ENCODE results near the gene ZNF385B.
"Not testable (repeated sequence)": the region's sequence is repeated elsewhere in the genome, so short reads cannot be mapped to it uniquely, and the experiment has no call there.

The ZNF385B gene

DNA sequence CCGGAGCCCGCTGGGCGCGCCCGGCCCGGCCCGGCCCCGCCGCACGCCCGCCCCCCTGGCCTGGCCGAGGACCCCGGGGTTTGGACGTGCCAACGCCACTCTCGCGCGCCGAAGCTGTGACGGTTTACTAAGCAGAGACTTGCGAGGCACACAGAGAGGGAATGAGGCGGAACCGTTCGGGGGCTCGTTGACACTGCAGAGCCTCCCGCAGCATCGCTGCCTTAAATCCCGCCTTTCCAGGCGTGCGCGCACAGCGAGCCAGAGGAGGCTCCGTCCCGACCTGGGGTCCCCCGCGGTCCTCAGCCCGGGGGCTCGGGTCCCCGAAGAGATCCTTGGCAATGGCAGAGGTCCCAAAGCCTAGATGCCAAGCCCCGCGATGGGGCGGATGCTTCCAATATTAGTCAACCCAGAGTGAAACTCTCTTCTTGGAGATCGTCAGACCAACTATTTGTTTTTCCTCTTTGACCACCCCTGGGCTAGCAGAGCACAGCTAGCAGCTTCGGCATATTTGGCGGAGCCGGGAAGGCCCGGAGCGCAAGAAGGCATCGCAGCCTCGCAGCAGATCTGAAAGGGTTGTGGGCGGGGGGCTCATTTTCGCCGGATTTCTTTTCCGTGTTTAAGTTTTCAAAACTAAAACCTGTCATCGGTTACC is at the start of gene ZNF385B:
Gene ZNF385B (minus strand): TSS at position 197 of the 652 bp plus-strand sequence.
- no peak for DNase-seq (ENCODE audit: low read depth, low spot score)

- no peak for DNase-seq (ENCODE audit: low read depth, low spot score)
Measured at GRCh38 chr2:179910735-179911113, 49.3 kb upstream of the ZNF385B start.

DNA sequence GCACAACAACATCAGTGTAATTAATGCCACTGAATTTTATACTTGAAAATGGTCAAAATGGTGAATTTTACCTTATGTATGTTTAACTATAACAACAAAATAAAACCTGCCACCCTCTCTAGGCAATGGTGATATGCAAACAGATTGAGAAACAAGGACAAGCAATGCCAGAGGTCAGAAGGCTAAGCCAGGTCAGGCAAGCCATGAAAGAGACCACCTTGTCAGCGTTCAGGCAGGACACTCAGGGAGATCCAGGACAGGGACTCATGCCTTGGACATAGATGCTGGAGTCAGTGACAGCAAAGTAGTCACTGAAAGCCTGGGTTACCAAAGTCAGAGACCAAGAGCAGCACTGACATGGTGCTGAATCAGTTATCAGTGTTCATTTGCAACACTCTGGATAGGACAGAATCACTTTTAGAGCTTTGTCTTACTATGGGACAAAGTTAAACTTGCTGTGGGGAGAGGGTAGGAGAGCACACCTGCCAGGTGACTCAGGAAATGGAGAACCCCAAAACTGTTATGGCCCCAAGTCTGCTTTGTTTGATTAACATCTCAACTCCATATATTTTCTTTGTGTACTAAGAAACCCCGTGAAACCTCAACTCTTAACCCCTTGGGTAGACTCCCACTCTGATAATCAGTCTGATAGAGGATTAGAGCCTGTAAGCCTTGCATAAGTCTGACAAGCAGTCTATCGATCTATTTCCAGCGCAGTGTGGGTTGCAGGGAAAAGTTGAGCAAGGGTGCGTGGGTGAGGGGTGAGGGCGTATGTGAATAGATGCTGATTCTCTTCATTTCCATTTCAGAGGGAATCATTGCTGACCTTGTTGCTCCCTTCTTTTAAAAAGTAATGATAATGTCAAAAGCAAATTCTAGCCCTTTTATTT is 48.7 kb upstream of the ZNF385B start:
- DNase-seq (ENCODE audit: low read depth, low spot score), result no peak

DNA sequence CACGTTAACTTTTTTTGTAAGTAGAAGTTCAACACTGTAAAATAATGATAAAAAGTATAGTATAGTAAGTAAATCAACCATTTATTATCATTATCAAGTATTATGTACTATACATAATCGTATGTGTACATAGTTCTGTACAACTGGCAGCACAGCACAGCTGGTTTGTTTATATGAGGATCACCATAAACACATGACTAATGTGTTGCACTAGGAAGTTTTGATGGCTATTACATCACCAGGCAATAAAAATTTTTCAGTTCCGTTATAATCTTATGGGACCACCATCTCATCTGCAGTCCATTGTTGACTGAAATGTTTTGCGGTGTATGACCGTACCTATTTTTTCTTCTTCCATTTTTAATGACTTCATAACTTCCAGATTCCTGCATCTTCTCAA is 39.2 kb upstream of the ZNF385B start:
- DNase-seq (ENCODE audit: low read depth, low spot score), result no peak

- DNase-seq (ENCODE audit: low read depth, low spot score), result no peak
Measured at GRCh38 chr2:179899666-179900065, 38.3 kb upstream of the ZNF385B start.

DNA sequence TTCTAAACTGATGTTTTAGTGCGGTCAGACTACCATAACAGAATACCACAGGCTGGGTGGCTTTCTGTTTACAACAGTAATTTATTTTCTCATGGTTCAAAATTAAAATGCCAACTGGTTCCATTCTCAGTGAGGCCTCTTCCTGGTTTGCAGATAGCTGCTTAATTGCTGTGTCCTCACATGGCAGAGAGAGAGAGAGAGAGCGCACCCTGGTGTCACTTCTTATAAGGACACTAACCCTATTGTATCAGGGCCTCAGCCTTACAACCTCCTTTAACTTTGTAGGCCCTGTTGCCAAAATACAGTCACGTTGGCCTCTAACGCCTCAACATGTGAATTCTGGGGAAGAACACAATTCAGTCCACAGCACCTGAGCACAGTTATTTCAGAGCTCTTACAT is 37.5 kb upstream of the ZNF385B start:
- no peak for DNase-seq (ENCODE audit: low read depth, low spot score)

DNA sequence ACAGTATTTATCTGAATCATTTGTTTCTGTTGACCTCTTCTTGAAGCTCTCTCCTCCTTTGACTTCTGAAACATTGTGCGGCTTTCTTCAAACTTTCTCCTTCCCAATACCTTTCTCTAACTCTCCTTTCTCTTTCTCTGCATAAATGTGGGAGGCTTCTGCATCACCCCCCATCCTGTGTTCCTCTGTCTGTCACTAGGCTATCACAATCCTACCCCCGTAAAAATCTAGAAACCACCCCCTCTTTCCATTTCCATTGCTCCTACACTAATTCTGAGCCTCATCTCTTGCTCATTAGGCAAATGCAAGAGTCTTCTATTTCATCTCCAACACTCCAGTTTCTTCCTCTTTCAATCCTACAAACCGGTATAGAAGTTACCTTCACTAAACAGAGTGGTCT is 32.2 kb upstream of the ZNF385B start:
- no peak for DNase-seq (ENCODE audit: low read depth, low spot score)

DNA sequence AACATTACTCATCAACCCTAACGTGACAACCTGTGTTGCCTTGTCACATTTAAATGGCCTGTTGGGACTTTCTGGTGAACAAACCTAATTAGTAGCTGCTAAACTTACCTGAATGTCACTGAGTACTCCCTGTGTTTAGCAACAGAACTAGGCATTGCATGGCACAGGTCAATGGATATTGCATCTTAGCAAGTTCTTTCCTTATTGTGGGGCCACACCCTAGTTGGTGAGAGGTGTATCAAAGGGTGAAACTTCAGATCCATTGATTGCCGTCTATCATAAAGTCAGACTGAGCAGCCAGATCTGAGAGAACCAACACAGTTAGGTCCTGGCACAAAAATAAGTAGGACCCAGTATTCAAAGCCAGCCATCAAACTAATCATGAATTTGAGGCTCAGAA is 29.8 kb upstream of the ZNF385B start:
- DNase-seq (ENCODE audit: low read depth, low spot score), result no peak

- no peak for DNase-seq (ENCODE audit: low read depth, low spot score)
Measured at GRCh38 chr2:179890666-179891065, 29.3 kb upstream of the ZNF385B start.

GRCh38 chr2:179888642-179889041 is 27.2 kb upstream of the ZNF385B start:
- not testable (repeated sequence) for DNase-seq (ENCODE audit: low read depth, low spot score)

DNA sequence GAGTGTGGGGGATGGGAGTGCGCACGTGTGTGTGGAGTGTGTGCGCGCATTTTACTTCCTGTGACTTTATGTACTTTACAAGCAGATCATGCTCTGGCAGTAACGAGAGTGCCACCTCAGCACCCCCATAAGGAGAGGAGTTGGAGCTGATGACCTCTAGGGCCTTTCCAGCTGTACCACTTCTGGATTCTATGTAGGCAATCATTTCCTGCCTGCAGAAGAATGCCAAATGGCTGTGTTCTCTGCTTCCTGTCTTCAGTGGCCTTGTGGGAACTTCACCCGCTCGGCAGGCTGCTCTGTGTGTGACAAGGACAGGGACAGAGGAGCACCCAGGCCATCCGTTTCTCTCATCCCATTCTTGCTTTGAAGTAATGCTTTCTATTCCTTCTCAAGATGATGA is 22.8 kb upstream of the ZNF385B start:
- no peak for DNase-seq (ENCODE audit: low read depth, low spot score)

- DNase-seq (ENCODE audit: low read depth, low spot score), result no peak
Measured at GRCh38 chr2:179882851-179883806, 21.7 kb upstream of the ZNF385B start.

DNA sequence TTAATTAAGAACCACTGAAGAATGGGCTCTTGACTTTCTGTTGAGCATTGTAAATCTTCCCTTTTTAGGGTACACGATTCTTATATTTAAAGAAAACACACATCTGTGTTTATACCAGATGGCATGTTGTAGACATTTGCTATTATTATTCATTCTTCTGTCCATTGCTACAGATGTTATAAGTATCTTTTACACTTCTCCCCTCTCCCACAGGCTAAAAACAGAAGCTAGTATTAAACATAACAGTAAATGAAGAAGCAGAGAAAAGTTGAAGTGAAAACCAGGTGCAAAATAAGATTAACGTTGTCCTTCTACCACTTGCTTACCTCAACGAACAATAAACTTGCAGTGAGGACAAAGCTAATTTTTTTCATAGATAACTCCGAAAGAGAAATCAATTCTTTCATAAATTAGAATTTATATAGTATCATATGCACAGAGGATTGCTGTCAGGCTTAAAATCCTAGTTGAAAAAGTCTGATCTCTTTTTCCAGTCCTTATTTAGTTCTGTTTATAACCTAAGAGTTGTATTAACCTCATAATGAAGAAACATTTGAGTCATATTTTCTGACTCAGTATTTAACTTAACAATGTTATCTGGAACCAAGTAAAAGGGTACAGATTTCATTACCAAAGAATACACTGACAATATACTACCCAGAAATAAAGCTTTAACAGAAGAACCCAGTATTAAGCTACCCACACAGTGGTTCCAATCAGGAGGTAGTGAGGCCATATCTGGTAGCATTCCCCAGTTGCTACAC is 16.4 kb upstream of the ZNF385B start:
- no peak for DNase-seq (ENCODE audit: low read depth, low spot score)

GRCh38 chr2:179876266-179876665 is 14.9 kb upstream of the ZNF385B start:
- no peak for DNase-seq (ENCODE audit: low read depth, low spot score)

- no peak for DNase-seq (ENCODE audit: low read depth, low spot score)
Measured at GRCh38 chr2:179875864-179876263, 14.5 kb upstream of the ZNF385B start.

DNA sequence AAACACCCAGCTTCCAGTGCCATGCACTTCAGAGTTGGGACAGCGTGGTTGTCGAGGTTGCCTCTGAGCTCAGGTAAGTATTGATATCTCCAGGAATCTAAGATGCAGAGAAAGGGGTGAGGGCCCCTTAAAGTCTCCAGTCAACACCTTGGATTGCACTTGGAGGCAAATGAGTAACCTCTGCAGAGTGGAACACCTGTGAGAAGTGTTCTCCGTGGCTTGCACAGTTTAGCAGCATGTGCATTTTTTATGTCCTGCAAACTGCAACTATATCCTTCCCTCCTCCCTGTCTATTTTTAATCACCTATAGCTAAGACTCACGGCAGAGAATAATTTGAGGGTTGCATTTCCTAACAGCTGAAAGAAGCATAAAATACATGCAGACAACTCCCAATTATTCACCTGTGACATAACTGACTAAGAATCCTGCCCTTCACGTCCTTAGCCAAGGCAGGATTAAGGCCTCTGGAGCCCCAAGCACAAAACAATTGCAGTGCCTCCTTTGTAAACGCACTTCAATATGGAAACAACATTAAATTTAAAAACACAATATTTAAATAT is 1.6 kb upstream of the ZNF385B start:
- DNase-seq (ENCODE audit: low read depth, low spot score), result no peak

DNA sequence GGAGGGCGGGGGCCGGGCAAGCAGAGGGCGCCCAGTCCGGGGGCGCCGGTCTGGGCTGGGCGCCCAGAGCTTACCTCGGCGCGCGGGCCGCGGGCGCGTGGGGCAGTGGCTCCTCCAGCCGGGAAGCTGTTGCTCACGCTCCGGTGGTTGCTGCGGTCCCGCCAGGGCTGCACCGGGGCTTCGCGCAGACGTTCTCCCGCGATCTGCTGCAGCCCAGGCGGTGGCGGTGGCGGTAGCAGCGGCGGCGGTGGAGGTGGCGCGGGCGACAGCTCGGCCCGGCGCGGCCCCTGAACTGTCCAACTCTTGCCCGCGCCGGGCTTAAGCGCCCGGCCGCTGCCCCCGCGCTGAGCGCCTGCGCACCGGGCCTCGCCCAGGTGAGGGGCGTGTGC is 391 bp downstream of the ZNF385B start:
- DNase-seq (ENCODE audit: low read depth, low spot score), result no peak

DNA sequence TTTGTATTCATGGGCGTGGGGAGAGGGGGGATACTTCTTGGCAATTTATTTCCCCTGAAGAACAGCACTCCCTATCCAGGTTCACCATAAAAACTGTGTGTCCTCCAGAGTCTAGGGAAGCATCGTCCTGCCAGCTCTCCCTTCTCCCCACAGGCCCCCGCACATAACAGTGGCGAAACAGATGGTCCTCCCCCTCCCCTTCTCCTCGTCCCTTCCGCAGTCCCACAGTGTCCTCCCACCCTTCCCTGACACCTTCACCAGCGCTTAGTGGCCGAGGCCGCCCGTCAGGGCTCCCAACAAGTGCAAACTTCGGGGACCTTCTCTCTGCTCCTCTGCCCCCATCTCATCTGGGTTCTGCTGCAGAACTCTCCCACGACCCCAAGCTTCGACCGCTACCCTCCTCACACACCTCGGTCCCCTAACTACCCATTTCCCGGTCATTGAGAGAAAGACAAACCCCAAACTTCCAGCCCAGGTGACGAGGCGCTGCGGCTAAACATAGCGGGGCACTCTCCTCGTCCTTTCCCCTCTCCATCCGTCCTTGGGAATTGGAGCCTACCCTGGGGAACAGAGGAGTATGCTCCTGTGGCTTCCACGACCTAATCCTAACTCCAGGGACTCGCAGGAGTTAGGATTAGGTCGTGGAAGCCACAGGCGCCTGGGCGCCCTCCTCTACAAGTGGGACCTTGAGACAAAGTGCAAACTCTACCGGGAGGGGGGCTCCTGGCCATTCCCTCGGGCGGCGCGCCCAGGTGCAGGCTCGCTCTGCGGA is 971 bp downstream of the ZNF385B start:
- DNase-seq (ENCODE audit: low read depth, low spot score), result no peak

DNA sequence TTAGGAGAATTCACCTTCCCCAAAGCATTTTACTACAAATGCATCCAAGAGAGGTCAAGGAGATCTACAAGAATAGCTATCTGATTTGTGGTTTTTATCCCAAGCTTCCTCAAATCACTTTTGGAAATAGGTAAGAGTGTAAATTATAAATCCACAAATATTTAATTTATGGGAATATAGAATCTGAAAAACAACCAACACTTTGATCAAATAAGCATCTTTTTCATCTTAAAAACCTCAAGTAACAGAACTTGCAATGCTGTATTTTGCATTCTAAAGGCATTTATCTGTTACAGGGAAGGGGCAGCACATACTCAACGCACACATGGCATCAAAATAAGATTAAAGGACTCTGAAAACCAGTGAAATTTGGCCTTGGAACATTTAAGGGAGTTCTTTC is 1.9 kb downstream of the ZNF385B start:
- DNase-seq (ENCODE audit: low read depth, low spot score), result no peak

DNA sequence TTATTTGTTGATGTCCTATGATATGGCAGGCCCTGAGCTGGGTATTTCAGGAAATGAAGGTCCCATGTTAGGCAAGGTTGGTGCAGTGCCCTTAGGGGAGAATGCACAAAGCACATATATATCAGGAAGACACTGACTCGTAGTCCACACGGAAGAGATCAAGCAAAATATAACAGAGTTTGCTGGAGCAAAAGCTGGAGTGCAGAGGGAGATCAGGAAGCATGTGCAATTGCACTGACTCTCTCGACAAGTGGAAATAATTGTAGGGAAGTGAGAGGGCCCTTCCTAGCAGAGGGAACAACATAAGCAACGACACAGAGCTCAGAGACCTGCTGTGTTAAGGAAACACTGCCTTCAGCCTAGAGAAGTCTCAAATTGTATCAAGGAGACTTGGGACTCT is 4.2 kb downstream of the ZNF385B start:
- DNase-seq (ENCODE audit: low read depth, low spot score), result no peak
